ENCODE measurements around the gene GBA3.

GBA3 gene

DNA sequence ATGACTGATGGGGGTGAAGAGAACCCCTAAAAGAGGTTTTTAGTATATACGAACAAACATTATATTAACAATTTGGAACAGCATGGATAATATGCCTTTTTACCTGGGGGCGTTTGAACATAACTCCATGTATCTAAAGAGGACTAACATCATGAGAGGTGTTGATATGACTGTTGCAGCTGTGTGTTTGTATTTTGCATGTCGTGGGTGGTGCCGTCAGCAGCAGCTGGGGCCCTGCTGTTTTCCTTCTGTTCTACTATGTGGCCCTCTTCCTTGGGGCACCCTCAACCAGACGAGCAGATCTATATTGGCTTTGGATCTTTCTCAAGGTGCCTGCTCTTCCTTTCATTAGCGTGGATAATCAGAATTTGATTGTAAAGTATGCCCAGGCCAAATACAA is 11.2 kb downstream of the GBA3 start:
- DNase-seq: no peak

DNA sequence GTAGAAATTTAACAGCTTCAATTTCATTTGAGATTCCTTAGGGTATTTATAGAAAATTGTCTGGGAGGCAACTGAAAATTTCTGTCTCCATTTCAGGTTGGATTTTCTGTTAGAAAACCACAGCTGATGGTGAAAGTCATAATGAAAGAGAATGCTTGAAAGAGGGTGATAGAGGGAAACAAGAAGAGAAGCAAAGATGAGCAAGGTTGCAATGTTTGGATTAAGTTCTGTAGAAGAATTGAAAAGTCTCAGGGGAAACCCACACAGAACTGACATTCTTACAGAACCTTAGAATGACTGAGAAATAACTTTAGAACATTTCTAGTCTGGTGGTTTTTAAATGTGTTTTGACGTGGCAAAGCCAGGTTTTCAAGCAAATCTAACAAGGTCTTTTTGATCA is 14.7 kb downstream of the GBA3 start:
- DNase-seq: no peak

GRCh38 chr4:22708961-22709360 is 16.2 kb downstream of the GBA3 start:
- no peak for DNase-seq

- no peak for DNase-seq
Measured at GRCh38 chr4:22712105-22712504, 19.4 kb downstream of the GBA3 start.

GRCh38 chr4:22712529-22712928 is 19.8 kb downstream of the GBA3 start:
- no peak for DNase-seq

DNA sequence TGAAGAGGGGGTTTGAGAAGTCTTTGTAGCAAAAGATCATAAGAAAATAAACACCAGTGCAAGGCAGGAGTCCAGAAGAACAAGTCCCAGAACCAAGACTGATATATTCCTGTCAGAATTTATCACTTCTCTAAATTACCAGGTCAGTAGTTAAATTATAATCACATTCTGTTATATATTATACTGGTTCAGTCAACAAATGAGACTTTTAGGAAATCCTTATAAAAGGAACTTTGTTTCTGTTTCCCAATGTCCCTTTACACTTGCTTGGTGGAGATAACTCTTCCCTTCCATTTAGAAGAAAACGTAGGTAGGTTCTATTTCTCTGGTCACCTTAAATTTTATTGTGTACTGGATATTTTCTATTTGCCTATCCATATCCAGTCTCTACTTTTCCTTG is 21.1 kb downstream of the GBA3 start:
- no peak for DNase-seq

DNA sequence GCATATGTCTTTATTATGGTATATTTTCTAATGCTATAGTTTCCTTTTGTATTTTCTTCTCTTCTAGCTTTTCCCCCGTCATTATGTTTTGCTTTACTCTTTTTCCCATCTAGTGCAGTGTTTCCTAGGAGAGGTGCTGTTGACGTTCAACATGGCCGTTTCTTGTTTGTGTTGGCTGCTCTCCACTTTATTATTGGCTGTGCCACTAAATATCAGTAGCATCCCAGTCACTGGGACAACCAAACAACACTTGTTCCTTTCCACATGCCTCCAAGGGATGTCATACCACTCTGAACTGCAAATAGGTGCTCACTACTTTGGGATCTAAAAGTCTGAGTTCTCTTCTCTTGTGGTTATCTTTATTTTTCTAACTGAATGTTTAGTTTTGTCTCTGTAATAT is 26.5 kb downstream of the GBA3 start:
- DNase-seq: no peak

DNA sequence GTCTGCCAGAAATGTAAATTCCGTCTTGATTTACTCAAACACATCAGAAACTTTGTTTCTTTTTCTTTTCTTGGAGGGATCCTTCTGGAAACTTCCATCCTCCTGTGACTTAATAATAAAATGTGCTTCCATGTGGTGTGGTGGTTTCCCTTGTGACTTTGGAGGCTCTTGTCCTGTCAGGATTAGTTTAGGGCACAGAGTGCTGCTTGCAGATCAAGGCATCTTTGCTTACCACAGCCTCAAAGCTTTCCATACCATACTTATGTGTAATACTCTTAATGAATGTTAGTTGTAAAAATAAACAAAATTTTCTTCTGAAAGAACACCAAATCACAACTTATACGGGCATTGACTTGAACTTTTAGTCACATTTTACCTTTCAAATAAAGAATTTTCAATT is 27.4 kb downstream of the GBA3 start:
- no peak for DNase-seq

- no peak for DNase-seq
Measured at GRCh38 chr4:22721204-22721603, 28.5 kb downstream of the GBA3 start.

- no peak for DNase-seq
Measured at GRCh38 chr4:22730021-22730420, 37.3 kb downstream of the GBA3 start.

DNA sequence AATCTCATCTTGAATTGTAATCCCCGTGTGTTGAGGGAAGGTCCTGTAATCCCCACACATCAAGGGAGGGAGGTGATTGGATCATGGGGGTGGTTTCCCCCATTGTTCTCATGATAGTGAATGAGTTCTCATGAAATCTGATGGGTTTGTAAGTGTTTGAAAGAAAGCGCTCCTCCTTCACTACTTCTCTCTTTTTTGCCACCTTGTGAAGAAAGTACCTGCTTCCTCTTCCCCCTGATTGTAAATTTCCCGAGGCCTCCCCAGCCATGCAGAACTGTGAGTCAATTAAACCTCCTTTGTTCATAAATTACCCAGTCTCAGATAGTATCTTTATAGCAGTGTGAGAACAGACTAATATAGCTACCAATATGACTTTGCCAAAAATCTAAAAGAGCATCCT is 41.1 kb downstream of the GBA3 start:
- DNase-seq: no peak

GRCh38 chr4:22736912-22737311 is 44.2 kb downstream of the GBA3 start:
- no peak for DNase-seq

DNA sequence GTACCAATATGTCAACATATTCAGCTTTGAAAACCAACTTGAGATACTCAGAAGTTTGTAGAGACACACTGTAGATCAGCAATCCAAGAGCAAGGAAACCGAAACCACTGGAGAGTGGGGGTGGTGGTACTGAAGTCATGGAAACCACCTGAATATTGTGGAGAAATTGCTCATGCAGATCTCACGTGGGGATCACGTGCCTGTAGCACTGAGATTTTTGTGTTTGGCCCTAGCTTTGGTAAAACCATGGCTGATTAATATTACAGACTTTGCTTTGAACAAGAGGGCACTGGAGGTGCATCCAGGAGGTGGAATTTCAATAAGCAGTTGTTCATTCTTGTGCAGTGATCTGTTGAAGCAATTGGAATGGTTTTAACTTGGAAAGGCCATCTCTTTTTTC is 47.2 kb downstream of the GBA3 start:
- DNase-seq: no peak

DNA sequence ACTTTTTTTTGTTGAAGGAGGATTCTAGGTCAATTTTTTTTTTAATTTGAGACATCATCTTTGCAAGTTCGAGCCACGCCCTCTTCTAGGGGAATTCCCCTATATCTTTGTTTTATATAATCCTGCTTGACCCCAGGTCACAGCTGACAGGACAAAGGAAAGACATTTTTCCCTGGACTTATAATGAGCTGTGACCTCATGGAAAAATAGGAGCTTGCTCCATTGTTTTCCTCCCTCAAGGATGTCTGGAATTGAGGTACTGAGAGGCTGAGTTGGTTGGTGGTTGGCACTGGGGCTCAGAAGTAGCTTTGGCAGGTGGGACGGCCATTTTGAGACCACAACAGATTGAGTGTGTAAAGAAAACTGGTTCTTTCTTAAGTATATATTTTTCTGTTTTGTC is 49.0 kb downstream of the GBA3 start:
- DNase-seq: no peak

GRCh38 chr4:22743290-22743689 is 50.6 kb downstream of the GBA3 start:
- no peak for DNase-seq

- no peak for DNase-seq
Measured at GRCh38 chr4:22744478-22745062, 51.8 kb downstream of the GBA3 start.

DNA sequence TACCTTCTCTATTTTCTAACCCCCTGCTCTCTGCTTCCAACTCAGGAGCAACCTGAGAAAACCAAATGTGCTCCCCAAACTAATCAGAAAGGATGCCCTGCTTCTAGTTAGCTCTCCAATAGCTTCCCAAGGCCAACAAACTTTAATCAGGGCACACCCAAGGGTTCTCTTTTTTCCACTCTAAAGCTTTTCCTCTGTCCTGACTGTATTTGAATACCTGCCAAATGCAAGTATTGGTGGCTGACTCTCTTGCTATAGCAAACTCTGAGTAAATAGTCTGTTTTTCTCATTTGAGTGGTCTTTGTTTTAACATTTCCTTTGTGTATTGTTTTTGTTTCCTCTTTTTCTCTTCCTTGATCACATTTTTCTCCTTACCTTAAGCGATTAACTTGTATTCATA is 52.5 kb downstream of the GBA3 start:
- DNase-seq: no peak

- DNase-seq: no peak
Measured at GRCh38 chr4:22754116-22754515, 61.4 kb downstream of the GBA3 start.

GRCh38 chr4:22762548-22762947 is 69.8 kb downstream of the GBA3 start:
- DNase-seq: no peak

GRCh38 chr4:22764183-22764582 is 71.4 kb downstream of the GBA3 start:
- no peak for DNase-seq

- DNase-seq: no peak
Measured at GRCh38 chr4:22766068-22766467, 73.3 kb downstream of the GBA3 start.

DNA sequence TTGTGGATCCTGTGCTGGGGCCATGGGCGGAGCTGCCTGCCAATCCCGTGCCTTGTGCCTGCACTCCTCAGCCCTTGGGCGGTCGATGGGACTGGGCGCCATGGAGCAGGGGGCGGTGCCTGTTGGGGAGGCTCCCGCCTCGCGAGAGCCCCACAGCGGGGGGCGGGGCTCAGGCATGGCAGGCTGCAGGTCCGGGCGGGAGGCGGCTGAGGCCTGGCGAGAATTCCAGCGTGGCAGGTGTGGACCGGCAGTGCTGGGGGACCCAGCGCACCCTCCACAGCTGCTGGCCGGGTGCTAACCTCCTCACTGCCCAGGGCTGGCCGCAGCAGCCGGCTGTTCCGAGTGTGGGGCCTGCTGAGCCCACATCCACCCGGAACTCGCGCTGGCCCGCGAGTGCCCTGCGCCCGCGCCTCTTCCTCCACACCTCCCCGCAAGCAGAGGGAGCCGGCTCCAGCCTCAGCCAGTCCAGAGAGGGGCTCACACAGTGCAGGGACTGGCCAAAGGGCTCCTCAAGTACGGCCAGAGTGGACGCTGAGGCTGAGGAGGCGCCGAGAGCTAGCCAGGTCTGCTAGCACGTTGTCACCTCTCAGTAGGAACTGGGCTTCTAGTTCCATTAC is 85.9 kb downstream of the GBA3 start:
- DNase-seq: no peak

DNA sequence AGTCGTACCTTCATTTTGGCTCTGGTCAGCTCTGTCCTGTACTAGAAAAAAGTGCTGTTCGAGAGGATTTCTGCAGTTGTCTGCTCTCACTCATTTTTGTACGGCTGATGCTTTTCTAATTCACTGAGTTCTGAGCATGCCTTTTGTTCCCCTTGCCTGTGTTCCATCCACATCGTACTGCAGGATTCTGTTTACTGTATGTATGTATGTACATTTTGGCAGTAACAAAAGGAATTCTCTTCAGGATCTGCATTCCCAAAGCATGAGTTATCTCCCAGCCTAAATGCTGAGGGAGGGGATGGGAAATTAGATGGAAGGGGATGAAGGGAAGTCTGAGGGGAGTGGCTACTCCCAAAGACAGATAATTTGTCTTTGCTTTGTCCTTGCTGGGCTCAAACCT is 87.6 kb downstream of the GBA3 start:
- DNase-seq: no peak

- no peak for DNase-seq
Measured at GRCh38 chr4:22780797-22781196, 88.1 kb downstream of the GBA3 start.

GRCh38 chr4:22787753-22788375 is 95.1 kb downstream of the GBA3 start:
- no peak for DNase-seq

Measured in NCI-H510A (cell line).